ENCODE results near the gene PICK1. TPM values are rescaled to one million over a fixed set of nuclear protein-coding genes. Genes with fewer than 3 reads are reported as not detected.

The PICK1 gene
- polyA plus RNA-seq, 1 donor (not counting 4 experiments of a cell fraction or from before 2014, with no cell fraction given) = 26.8 TPM

DNA sequence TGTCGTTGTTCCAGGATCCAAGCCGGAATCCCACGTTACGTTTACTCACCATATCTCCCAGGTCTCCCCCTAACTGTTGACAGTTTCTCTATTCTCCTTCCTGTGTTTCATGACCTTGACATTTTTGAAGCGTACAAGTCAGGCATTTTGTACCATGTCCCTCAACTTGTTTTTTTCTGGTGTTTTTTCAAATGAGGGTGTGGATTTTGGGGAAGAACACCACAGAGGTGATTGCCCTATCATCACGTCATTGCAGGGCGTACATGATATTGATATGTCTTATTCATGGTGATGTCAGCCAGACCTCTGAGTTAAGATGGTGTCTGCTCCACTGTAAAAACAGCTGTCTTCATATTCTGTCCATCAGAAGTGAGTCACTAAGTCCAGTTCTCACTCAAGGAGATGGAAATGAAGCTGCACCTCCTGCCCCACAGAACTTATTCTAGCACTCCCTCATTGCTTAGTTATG, 44.6 kb upstream of the PICK1 start:
- Histone ChIP-seq H3K79me2 (ENCODE audit: control insufficient read depth, insufficient read depth, low read length) (no peaks in the 10 kb centered on the region), H3K9me1 (ENCODE audit: control insufficient read depth, extremely low read depth, insufficient read depth, low read length) (no peaks in the 10 kb centered on the region), H3K4me3 (ENCODE audit: control insufficient read depth in 2 of 3, extremely low read depth in 1 of 3, insufficient read depth in 2 of 3, low read depth in 1 of 3, low read length in 3 of 3) (no peak overlapping the region), H4K20me1 (ENCODE audit: control insufficient read depth, extremely low read depth, insufficient read depth, low read length) (no peaks in the 10 kb centered on the region), H3K4me1 (ENCODE audit: control insufficient read depth, extremely low read depth, insufficient read depth, low read length) (peaks cover 9% of the 10 kb centered on the region), H3K9ac (ENCODE audit: control insufficient read depth, extremely low read depth, insufficient read depth, low read length) (no peak overlapping the region), H3K27me3 (ENCODE audit: control insufficient read depth, extremely low read depth, insufficient read depth, low read length) (no peaks in the 10 kb centered on the region), H2AFZ (ENCODE audit: control insufficient read depth, low read length) (no peak overlapping the region), H3K4me2 (ENCODE audit: control insufficient read depth, extremely low read depth, insufficient read depth, low read depth, low read length) (no peak overlapping the region), H3K27ac (ENCODE audit: control insufficient read depth, insufficient read depth, low read length) (no peak overlapping the region), H3K9me3 (ENCODE audit: control insufficient read depth, low read depth, low read length) (no peaks in the 10 kb centered on the region), H3K36me3 (ENCODE audit: control insufficient read depth in 2 of 2, extremely low read depth in 1 of 2, insufficient read depth in 2 of 2, low read length in 2 of 2) (no peaks in the 10 kb centered on the region)
- FAIRE-seq (no peak), DNase-seq (ENCODE audit: low read depth, low spot score) (peak; percentile 9)
- TF ChIP-seq EZH2 (IDR thresholded peaks at IDR 0.05; ENCODE audit: low read length) (no peak), CTCF (optimal IDR thresholded peaks at IDR 0.05 in 1 of 3, IDR thresholded peaks at IDR 0.05 in 1 of 3, conservative IDR thresholded peaks at IDR 0.05 in 1 of 3; ENCODE audit: extremely low read depth in 1 of 3, insufficient read depth in 2 of 3, low read length in 3 of 3) (no peak)
- dilution Hi-C loops (cut with MboI; ENCODE audit: extremely low pct_ligation_motif_present, low sequenced_read_pairs) = no loop called here

GRCh38 chr22:38014083-38014482, 43.1 kb upstream of the PICK1 start:
- H2AFZ ChIP-seq (ENCODE audit: control insufficient read depth, low read length) = no peak overlapping the region
- dilution Hi-C loops (cut with MboI; ENCODE audit: extremely low pct_ligation_motif_present, low sequenced_read_pairs) = no loop called here
- no peak overlapping the region for H3K27ac ChIP-seq (ENCODE audit: control insufficient read depth, insufficient read depth, low read length)
- DNase-seq (ENCODE audit: low read depth, low spot score) (no peak), FAIRE-seq (no peak)
- no peaks in the 10 kb centered on the region for H3K27me3 ChIP-seq (ENCODE audit: control insufficient read depth, extremely low read depth, insufficient read depth, low read length)
- no peak overlapping the region for H3K4me3 ChIP-seq (ENCODE audit: control insufficient read depth in 2 of 3, extremely low read depth in 1 of 3, insufficient read depth in 2 of 3, low read depth in 1 of 3, low read length in 3 of 3)
- no peaks in the 10 kb centered on the region for H4K20me1 ChIP-seq (ENCODE audit: control insufficient read depth, extremely low read depth, insufficient read depth, low read length)
- no peaks in the 10 kb centered on the region for H3K9me1 ChIP-seq (ENCODE audit: control insufficient read depth, extremely low read depth, insufficient read depth, low read length)
- H3K4me2 ChIP-seq (ENCODE audit: control insufficient read depth, extremely low read depth, insufficient read depth, low read depth, low read length) = no peak overlapping the region
- H3K36me3 ChIP-seq (ENCODE audit: control insufficient read depth in 2 of 2, extremely low read depth in 1 of 2, insufficient read depth in 2 of 2, low read length in 2 of 2) = no peaks in the 10 kb centered on the region
- no peaks in the 10 kb centered on the region for H3K9me3 ChIP-seq (ENCODE audit: control insufficient read depth, low read depth, low read length)
- H3K9ac ChIP-seq (ENCODE audit: control insufficient read depth, extremely low read depth, insufficient read depth, low read length) = no peak overlapping the region
- H3K4me1 ChIP-seq (ENCODE audit: control insufficient read depth, extremely low read depth, insufficient read depth, low read length) = peaks cover 9% of the 10 kb centered on the region
- TF ChIP-seq EZH2 (IDR thresholded peaks at IDR 0.05; ENCODE audit: low read length) (no peak), CTCF (optimal IDR thresholded peaks at IDR 0.05 in 1 of 3, IDR thresholded peaks at IDR 0.05 in 1 of 3, conservative IDR thresholded peaks at IDR 0.05 in 1 of 3; ENCODE audit: extremely low read depth in 1 of 3, insufficient read depth in 2 of 3, low read length in 3 of 3) (no peak)
- H3K79me2 ChIP-seq (ENCODE audit: control insufficient read depth, insufficient read depth, low read length) = no peaks in the 10 kb centered on the region

Measured in keratinocyte (primary cell).